ENCODE results near the gene ITGB7. TPM values are rescaled to one million over a fixed set of nuclear protein-coding genes. Genes with fewer than 3 reads are reported as not detected.
"Not testable (repeated sequence)": the region's sequence is repeated elsewhere in the genome, so short reads cannot be mapped to it uniquely, and the experiment has no call there.

ITGB7 gene
- total RNA-seq, 1 donor: 1.1 TPM

GRCh38 chr12:53180220-53180930, 26.7 kb downstream of the ITGB7 start, which contains the start of the genes CSAD and ZNF740:
TSS of gene CSAD (minus strand) at chr12:53180925. CDS start at chr12:53173470, 7,455 bp downstream.
TSS of gene ZNF740 (plus strand) at chr12:53180722. CDS start at chr12:53181984, 1,262 bp downstream.
- DNase-seq (ENCODE audit: insufficient read length, low spot score, missing footprints): peak; percentile 100
- H2AFZ ChIP-seq (ENCODE audit: low read length): peak within 1 kb of the TSS; percentile 98
- TF ChIP-seq CTCF (IDR thresholded peaks at IDR 0.05; ENCODE audit: extremely low read depth, low read depth, low read length): no peak
- H3K27ac ChIP-seq (ENCODE audit: low read depth, low read length): peak within 1 kb of the TSS; percentile 92
- peaks cover 25% of the 10 kb centered on the region for H4K20me1 ChIP-seq (ENCODE audit: insufficient read depth, low read length)
- H3K4me1 ChIP-seq (ENCODE audit: insufficient read depth, low read length): peaks cover 38% of the 10 kb centered on the region
- no peaks in the 10 kb centered on the region for H3K27me3 ChIP-seq (ENCODE audit: insufficient read depth, low read length)
- H3K4me3 ChIP-seq (ENCODE audit: insufficient read depth, low read length): peak within 1 kb of the TSS; percentile 88
- peaks cover 40% of the 10 kb centered on the region for H3K79me2 ChIP-seq (ENCODE audit: insufficient read depth, low read length)
- H3K36me3 ChIP-seq (ENCODE audit: insufficient read depth, low read length): peaks cover 32% of the 10 kb centered on the region
- no peaks in the 10 kb centered on the region for H3K9me3 ChIP-seq (ENCODE audit: low read depth, low read length)
- peak within 1 kb of the TSS; percentile 98 for H3K4me2 ChIP-seq (ENCODE audit: insufficient read depth, low read length)

- Histone ChIP-seq H3K9me3 (ENCODE audit: low read depth, low read length) (no peaks in the 10 kb centered on the region), H3K4me1 (ENCODE audit: insufficient read depth, low read length) (peaks cover 44% of the 10 kb centered on the region), H3K4me3 (ENCODE audit: insufficient read depth, low read length) (peak overlapping the region; percentile 88), H4K20me1 (ENCODE audit: insufficient read depth, low read length) (peaks cover 21% of the 10 kb centered on the region), H3K27me3 (ENCODE audit: insufficient read depth, low read length) (no peaks in the 10 kb centered on the region), H3K79me2 (ENCODE audit: insufficient read depth, low read length) (peaks cover 35% of the 10 kb centered on the region), H3K27ac (ENCODE audit: low read depth, low read length) (peak overlapping the region; percentile 92), H3K4me2 (ENCODE audit: insufficient read depth, low read length) (peak overlapping the region; percentile 98), H2AFZ (ENCODE audit: low read length) (peak overlapping the region; percentile 98), H3K36me3 (ENCODE audit: insufficient read depth, low read length) (peaks cover 25% of the 10 kb centered on the region)
- no peak for DNase-seq (ENCODE audit: insufficient read length, low spot score, missing footprints)
- TF ChIP-seq CTCF (IDR thresholded peaks at IDR 0.05; ENCODE audit: extremely low read depth, low read depth, low read length): no peak
These were observed 27.3 kb downstream of the ITGB7 start for GRCh38 chr12:53179687-53180219.

GRCh38 chr12:53178803-53179202, 28.2 kb downstream of the ITGB7 start:
- not testable (repeated sequence) for H3K27me3 ChIP-seq (ENCODE audit: insufficient read depth, low read length); DNase-seq (ENCODE audit: insufficient read length, low spot score, missing footprints); H3K4me3 ChIP-seq (ENCODE audit: insufficient read depth, low read length); H3K9me3 ChIP-seq (ENCODE audit: low read depth, low read length); H3K4me2 ChIP-seq (ENCODE audit: insufficient read depth, low read length); H3K27ac ChIP-seq (ENCODE audit: low read depth, low read length); H2AFZ ChIP-seq (ENCODE audit: low read length)
- Histone ChIP-seq H4K20me1 (ENCODE audit: insufficient read depth, low read length) (peaks cover 15% of the 10 kb centered on the region), H3K79me2 (ENCODE audit: insufficient read depth, low read length) (peaks cover 27% of the 10 kb centered on the region), H3K36me3 (ENCODE audit: insufficient read depth, low read length) (peaks cover 19% of the 10 kb centered on the region), H3K4me1 (ENCODE audit: insufficient read depth, low read length) (peaks cover 49% of the 10 kb centered on the region)

GRCh38 chr12:53177447-53177846, 29.6 kb downstream of the ITGB7 start:
- H3K9me3 ChIP-seq (ENCODE audit: low read depth, low read length); H3K4me2 ChIP-seq (ENCODE audit: insufficient read depth, low read length); H4K20me1 ChIP-seq (ENCODE audit: insufficient read depth, low read length); DNase-seq (ENCODE audit: insufficient read length, low spot score, missing footprints); H3K4me3 ChIP-seq (ENCODE audit: insufficient read depth, low read length); H2AFZ ChIP-seq (ENCODE audit: low read length); H3K36me3 ChIP-seq (ENCODE audit: insufficient read depth, low read length); H3K27me3 ChIP-seq (ENCODE audit: insufficient read depth, low read length); H3K27ac ChIP-seq (ENCODE audit: low read depth, low read length): not testable (repeated sequence)
- Histone ChIP-seq H3K4me1 (ENCODE audit: insufficient read depth, low read length) (peaks cover 49% of the 10 kb centered on the region), H3K79me2 (ENCODE audit: insufficient read depth, low read length) (peaks cover 15% of the 10 kb centered on the region)

- H4K20me1 ChIP-seq (ENCODE audit: insufficient read depth, low read length): peaks cover 1% of the 10 kb centered on the region
- DNase-seq (ENCODE audit: insufficient read length, low spot score, missing footprints): no peak
- H3K36me3 ChIP-seq (ENCODE audit: insufficient read depth, low read length): no peaks in the 10 kb centered on the region
- TF ChIP-seq CTCF (IDR thresholded peaks at IDR 0.05; ENCODE audit: extremely low read depth, low read depth, low read length): no peak
- H3K79me2 ChIP-seq (ENCODE audit: insufficient read depth, low read length): peaks cover 8% of the 10 kb centered on the region
- no peak overlapping the region for H3K4me3 ChIP-seq (ENCODE audit: insufficient read depth, low read length)
- no peak overlapping the region for H3K4me2 ChIP-seq (ENCODE audit: insufficient read depth, low read length)
- peaks cover 49% of the 10 kb centered on the region for H3K4me1 ChIP-seq (ENCODE audit: insufficient read depth, low read length)
- no peak overlapping the region for H3K27ac ChIP-seq (ENCODE audit: low read depth, low read length)
- H3K27me3 ChIP-seq (ENCODE audit: insufficient read depth, low read length): no peaks in the 10 kb centered on the region
- H2AFZ ChIP-seq (ENCODE audit: low read length): no peak overlapping the region
- no peaks in the 10 kb centered on the region for H3K9me3 ChIP-seq (ENCODE audit: low read depth, low read length)
These were observed 30.3 kb downstream of the ITGB7 start for GRCh38 chr12:53176750-53177149.

Measured in osteoblast (primary cell).